Mammary epithelial cell (primary cell): Measurements from ENCODE around the gene DGKD.

ENCODE experiments used
- EZH2 ChIP-seq: IDR thresholded peaks from 2 replicates; pipeline ENCODE4 v1.6.1; 2012; ENCODE audit warnings: low read length, inconsistent platforms, borderline replicate concordance
- TF ChIP-seq, protein P1 (sequence below), 2 donors: IDR thresholded peaks in 1 of 2; conservative IDR thresholded peaks in 1 of 2; 2 replicates each; pipeline ENCODE4 v1.5.1; 2011 to 2012; ENCODE audit warnings: inconsistent platforms in 2 of 2, low read length in 2 of 2, mild to moderate bottlenecking in 2 of 2, control low read depth in 1 of 2, low read depth in 1 of 2; ENCODE audit not compliant: insufficient read depth in 1 of 2; ENCODE audit errors: extremely low read depth in 1 of 2

DNA sequence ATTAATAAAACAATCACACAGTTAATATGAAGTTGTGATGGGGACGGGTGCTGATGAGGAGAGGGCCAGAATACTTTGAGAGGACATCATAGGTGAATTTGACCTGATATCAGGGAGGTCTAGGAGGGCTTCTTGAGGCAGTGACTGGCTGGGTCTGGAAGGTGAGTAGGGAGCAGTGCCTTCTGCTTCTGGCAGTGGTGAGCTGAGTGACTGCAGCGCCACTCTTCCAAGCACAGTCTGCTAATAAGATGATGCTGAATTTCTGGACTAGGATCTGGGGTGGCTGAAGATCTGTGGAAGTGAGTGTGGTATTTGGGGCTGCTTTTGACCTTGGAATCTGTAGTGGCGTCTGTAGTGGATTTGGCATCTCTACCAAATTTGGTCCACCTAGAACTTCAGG, 5.5 kb downstream of the DGKD start:
- TF ChIP-seq, protein P1, sequence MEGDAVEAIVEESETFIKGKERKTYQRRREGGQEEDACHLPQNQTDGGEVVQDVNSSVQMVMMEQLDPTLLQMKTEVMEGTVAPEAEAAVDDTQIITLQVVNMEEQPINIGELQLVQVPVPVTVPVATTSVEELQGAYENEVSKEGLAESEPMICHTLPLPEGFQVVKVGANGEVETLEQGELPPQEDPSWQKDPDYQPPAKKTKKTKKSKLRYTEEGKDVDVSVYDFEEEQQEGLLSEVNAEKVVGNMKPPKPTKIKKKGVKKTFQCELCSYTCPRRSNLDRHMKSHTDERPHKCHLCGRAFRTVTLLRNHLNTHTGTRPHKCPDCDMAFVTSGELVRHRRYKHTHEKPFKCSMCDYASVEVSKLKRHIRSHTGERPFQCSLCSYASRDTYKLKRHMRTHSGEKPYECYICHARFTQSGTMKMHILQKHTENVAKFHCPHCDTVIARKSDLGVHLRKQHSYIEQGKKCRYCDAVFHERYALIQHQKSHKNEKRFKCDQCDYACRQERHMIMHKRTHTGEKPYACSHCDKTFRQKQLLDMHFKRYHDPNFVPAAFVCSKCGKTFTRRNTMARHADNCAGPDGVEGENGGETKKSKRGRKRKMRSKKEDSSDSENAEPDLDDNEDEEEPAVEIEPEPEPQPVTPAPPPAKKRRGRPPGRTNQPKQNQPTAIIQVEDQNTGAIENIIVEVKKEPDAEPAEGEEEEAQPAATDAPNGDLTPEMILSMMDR (conservative IDR thresholded peaks at IDR 0.05 in 1 of 2, IDR thresholded peaks at IDR 0.05 in 1 of 2; ENCODE audit: extremely low read depth in 1 of 2, insufficient read depth in 1 of 2, low read depth in 1 of 2, low read length in 2 of 2) = no peak
- no peak for TF ChIP-seq EZH2
